ENCODE measurements around the gene FAM187B. TPM values are rescaled to one million over a fixed set of nuclear protein-coding genes. Genes with fewer than 3 reads are reported as not detected.

Gene FAM187B
- total RNA-seq, 1 donor from 2014 or later, result not detected

DNA sequence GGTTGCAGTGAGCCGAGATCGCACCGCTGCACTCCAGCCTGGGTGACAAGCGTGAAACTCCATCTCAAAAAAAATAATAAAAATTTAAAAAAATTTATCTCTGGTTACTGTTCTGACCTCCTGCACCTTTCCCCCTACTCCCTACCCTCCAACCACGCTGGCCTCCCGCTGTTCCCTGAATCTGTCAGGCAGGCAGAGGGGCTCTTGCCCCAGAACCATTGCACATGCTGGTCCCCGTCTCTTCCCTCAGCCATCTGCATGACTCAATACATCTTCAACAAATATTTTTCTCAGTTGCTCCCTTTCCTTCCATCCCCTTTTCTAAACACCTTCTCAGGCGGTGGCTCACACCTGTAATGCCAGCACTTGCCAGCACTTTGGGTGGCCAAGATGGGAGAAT is 1.1 kb upstream of the FAM187B start:
- H3K4me1 ChIP-seq (ENCODE audit: insufficient read depth, low read length), result no peaks in the 10 kb centered on the region
- Mint-ChIP-seq H3K36me3 (ENCODE audit: low read depth, unreplicated experiment) (no peaks in the 10 kb centered on the region), H3K27me3 (ENCODE audit: low read depth, unreplicated experiment) (peaks cover 16% of the 10 kb centered on the region), H3K4me1 (ENCODE audit: low read depth, unreplicated experiment) (no peaks in the 10 kb centered on the region), H3K9me3 (ENCODE audit: unreplicated experiment) (peaks cover 9% of the 10 kb centered on the region), H3K27ac (ENCODE audit: unreplicated experiment) (no peak overlapping the region), H3K4me3 (ENCODE audit: unreplicated experiment) (no peak overlapping the region)
- no peaks in the 10 kb centered on the region for H4K20me1 ChIP-seq (ENCODE audit: insufficient read depth, low read length)
- DNase-seq (ENCODE audit: low read depth), result no peak
- H3K4me3 ChIP-seq (ENCODE audit: insufficient read depth, low read depth, low read length), result no peak overlapping the region
- H3K9me3 ChIP-seq (ENCODE audit: insufficient read depth, low read depth, low read length), result no peaks in the 10 kb centered on the region
- TF ChIP-seq, protein P1, sequence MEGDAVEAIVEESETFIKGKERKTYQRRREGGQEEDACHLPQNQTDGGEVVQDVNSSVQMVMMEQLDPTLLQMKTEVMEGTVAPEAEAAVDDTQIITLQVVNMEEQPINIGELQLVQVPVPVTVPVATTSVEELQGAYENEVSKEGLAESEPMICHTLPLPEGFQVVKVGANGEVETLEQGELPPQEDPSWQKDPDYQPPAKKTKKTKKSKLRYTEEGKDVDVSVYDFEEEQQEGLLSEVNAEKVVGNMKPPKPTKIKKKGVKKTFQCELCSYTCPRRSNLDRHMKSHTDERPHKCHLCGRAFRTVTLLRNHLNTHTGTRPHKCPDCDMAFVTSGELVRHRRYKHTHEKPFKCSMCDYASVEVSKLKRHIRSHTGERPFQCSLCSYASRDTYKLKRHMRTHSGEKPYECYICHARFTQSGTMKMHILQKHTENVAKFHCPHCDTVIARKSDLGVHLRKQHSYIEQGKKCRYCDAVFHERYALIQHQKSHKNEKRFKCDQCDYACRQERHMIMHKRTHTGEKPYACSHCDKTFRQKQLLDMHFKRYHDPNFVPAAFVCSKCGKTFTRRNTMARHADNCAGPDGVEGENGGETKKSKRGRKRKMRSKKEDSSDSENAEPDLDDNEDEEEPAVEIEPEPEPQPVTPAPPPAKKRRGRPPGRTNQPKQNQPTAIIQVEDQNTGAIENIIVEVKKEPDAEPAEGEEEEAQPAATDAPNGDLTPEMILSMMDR (IDR thresholded peaks at IDR 0.05; ENCODE audit: insufficient read depth, low read depth, low read length), result no peak
- TF ChIP-seq EZH2 (IDR thresholded peaks at IDR 0.05; ENCODE audit: insufficient read depth, low read length), result no peak
- H3K27ac ChIP-seq (ENCODE audit: low read depth, low read length), result no peak overlapping the region
- no peak for FAIRE-seq
- H3K36me3 ChIP-seq (ENCODE audit: insufficient read depth, low read length), result no peaks in the 10 kb centered on the region
- H3K9ac ChIP-seq (ENCODE audit: low read length), result no peak overlapping the region
- no peaks in the 10 kb centered on the region for H3K79me2 ChIP-seq (ENCODE audit: insufficient read depth, low read length)
- no peak overlapping the region for H2AFZ ChIP-seq (ENCODE audit: low read depth, low read length)
- no peaks in the 10 kb centered on the region for H3K27me3 ChIP-seq (ENCODE audit: insufficient read depth, low read length)
- H3K4me2 ChIP-seq (ENCODE audit: low read length), result no peak overlapping the region

DNA sequence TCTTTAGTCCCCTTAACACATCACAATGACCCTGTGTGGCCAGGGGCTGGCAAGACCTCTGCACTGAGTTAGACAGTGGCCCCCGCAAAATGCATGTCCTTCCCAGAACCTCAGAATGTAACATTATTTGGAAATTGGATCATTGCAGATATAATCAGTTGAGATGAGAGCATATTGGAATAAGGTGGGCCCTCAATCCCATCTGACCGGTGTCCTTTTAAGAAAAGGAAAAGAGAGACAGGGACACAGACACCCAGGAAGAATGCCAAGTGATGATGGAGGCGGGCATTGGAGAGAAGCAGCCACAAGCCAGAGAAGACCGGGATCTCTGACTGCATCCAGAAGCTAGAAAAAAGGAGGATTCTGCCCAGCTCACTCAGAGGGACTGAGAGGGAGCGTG is 1.8 kb downstream of the FAM187B start:
- H3K4me2 ChIP-seq (ENCODE audit: low read length), result no peak overlapping the region
- no peaks in the 10 kb centered on the region for H3K4me1 Mint-ChIP-seq (ENCODE audit: low read depth, unreplicated experiment)
- H3K4me1 ChIP-seq (ENCODE audit: insufficient read depth, low read length), result no peaks in the 10 kb centered on the region

DNA sequence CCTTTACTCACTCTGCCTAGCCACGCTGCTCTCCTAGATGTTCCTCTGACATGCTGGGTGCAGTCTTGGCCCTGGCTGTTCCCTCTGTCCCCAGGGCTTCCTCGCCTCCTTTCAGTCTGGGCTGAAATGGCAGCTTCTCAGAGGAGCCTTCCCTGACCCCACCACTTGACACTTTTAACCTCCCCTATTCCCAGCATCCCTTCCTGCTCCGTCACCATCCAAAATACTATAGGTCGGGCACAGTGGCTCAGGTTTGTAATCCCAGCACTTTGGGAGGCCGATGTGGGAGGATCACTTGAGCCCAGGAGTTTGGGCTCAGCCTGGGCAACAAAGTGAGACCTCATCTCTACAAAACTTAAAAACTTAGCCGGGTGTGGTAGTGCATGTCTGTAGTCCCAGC is 2.6 kb downstream of the FAM187B start:
- Mint-ChIP-seq H3K27ac (ENCODE audit: unreplicated experiment) (no peak overlapping the region), H3K36me3 (ENCODE audit: low read depth, unreplicated experiment) (no peaks in the 10 kb centered on the region), H3K4me3 (ENCODE audit: unreplicated experiment) (no peak overlapping the region), H3K27me3 (ENCODE audit: low read depth, unreplicated experiment) (peaks cover 11% of the 10 kb centered on the region), H3K9me3 (ENCODE audit: unreplicated experiment) (peaks cover 7% of the 10 kb centered on the region), H3K4me1 (ENCODE audit: low read depth, unreplicated experiment) (no peaks in the 10 kb centered on the region)
- H2AFZ ChIP-seq (ENCODE audit: low read depth, low read length), result no peak overlapping the region
- H3K4me3 ChIP-seq (ENCODE audit: insufficient read depth, low read depth, low read length), result no peak overlapping the region
- H3K27ac ChIP-seq (ENCODE audit: low read depth, low read length), result no peak overlapping the region
- no peaks in the 10 kb centered on the region for H3K4me1 ChIP-seq (ENCODE audit: insufficient read depth, low read length)
- no peak overlapping the region for H3K9ac ChIP-seq (ENCODE audit: low read length)
- TF ChIP-seq EZH2 (IDR thresholded peaks at IDR 0.05; ENCODE audit: insufficient read depth, low read length), result no peak
- TF ChIP-seq, protein P1 (IDR thresholded peaks at IDR 0.05; ENCODE audit: insufficient read depth, low read depth, low read length), result no peak
- H3K4me2 ChIP-seq (ENCODE audit: low read length), result no peak overlapping the region
- no peaks in the 10 kb centered on the region for H3K79me2 ChIP-seq (ENCODE audit: insufficient read depth, low read length)
- H3K9me3 ChIP-seq (ENCODE audit: insufficient read depth, low read depth, low read length), result no peaks in the 10 kb centered on the region
- no peak for FAIRE-seq
- H3K36me3 ChIP-seq (ENCODE audit: insufficient read depth, low read length), result no peaks in the 10 kb centered on the region
- H3K27me3 ChIP-seq (ENCODE audit: insufficient read depth, low read length), result peaks cover 2% of the 10 kb centered on the region
- no peak for DNase-seq (ENCODE audit: low read depth)
- no peaks in the 10 kb centered on the region for H4K20me1 ChIP-seq (ENCODE audit: insufficient read depth, low read length)

More for the DNA sequence above, 1.8 kb downstream of the FAM187B start:
- TF ChIP-seq EZH2 (IDR thresholded peaks at IDR 0.05; ENCODE audit: insufficient read depth, low read length), result no peak
- TF ChIP-seq, protein P1 (IDR thresholded peaks at IDR 0.05; ENCODE audit: insufficient read depth, low read depth, low read length), result no peak
- Histone ChIP-seq H3K36me3 (ENCODE audit: insufficient read depth, low read length) (no peaks in the 10 kb centered on the region), H3K9ac (ENCODE audit: low read length) (no peak overlapping the region), H4K20me1 (ENCODE audit: insufficient read depth, low read length) (no peaks in the 10 kb centered on the region), H3K79me2 (ENCODE audit: insufficient read depth, low read length) (no peaks in the 10 kb centered on the region), H3K4me3 (ENCODE audit: insufficient read depth, low read depth, low read length) (no peak overlapping the region), H3K27me3 (ENCODE audit: insufficient read depth, low read length) (peaks cover 2% of the 10 kb centered on the region), H2AFZ (ENCODE audit: low read depth, low read length) (no peak overlapping the region), H3K27ac (ENCODE audit: low read depth, low read length) (no peak overlapping the region), H3K9me3 (ENCODE audit: insufficient read depth, low read depth, low read length) (no peaks in the 10 kb centered on the region)
- Mint-ChIP-seq H3K9me3 (ENCODE audit: unreplicated experiment) (peaks cover 3% of the 10 kb centered on the region), H3K27ac (ENCODE audit: unreplicated experiment) (no peak overlapping the region), H3K4me3 (ENCODE audit: unreplicated experiment) (no peak overlapping the region), H3K27me3 (ENCODE audit: low read depth, unreplicated experiment) (peaks cover 11% of the 10 kb centered on the region), H3K36me3 (ENCODE audit: low read depth, unreplicated experiment) (no peaks in the 10 kb centered on the region)
- DNase-seq (ENCODE audit: low read depth), result no peak
- no peak for FAIRE-seq

Measured in astrocyte (in vitro differentiated cells and primary cell).